GM21526 (cell line): Measurements from ENCODE around the gene GRID1.

Source experiments
- ATAC-seq: cut with Tn5 transposase; IDR thresholded peaks from one replicate; pipeline ENCODE4 v1.9.1; 2021; ENCODE audit warnings: moderate library complexity; ENCODE audit not compliant: unreplicated experiment, low FRiP score

The GRID1 gene

DNA sequence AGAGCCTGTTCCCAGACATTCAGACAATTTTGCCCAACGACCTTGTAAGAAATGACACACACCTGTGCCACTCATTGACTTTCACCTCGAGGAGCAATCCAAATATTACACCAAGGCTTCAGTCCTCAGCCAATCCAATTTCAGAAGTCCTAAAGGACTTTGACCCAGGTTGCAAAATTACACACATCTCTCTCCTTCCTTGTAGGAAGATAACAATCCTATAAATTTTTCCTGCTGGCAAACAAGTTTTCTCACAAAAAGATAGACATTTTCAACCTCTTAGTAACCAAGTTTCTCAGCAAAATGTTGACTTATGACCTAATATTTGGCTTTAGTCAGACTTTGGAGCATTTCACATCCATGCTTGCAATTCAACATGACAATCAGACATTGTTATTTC, 745.0 kb downstream of the GRID1 start:
- ATAC-seq: no peak

GRCh38 chr10:85620807-85621206, 745.8 kb downstream of the GRID1 start:
- ATAC-seq: no peak

- ATAC-seq: no peak
Observed at GRCh38 chr10:85619832-85620231, 746.8 kb downstream of the GRID1 start.

DNA sequence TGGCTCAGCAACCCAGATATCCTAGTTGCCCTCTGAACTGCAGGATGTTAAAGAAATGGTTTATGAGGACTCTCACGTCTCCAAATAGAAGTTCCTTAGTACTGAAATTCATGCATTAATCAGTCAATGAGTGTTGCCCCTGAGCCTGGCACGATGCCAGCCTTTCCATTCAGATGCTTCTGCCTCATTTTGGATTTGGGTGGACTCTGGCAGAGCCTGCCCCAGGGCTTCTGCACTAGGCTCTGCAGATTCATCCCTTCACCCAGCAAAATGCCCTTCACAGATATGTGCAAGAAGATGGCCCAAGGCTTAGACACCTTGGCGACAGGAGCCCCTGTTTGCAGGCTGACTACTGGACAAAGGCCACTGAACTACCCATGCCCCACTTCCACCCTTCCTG, 747.8 kb downstream of the GRID1 start:
- no peak for ATAC-seq

- ATAC-seq: no peak
Observed at GRCh38 chr10:85617751-85618546, 748.6 kb downstream of the GRID1 start.

- no peak for ATAC-seq
Observed at GRCh38 chr10:85615556-85615955, 751.0 kb downstream of the GRID1 start.

- ATAC-seq: no peak
Observed at GRCh38 chr10:85614981-85615380, 751.6 kb downstream of the GRID1 start.

DNA sequence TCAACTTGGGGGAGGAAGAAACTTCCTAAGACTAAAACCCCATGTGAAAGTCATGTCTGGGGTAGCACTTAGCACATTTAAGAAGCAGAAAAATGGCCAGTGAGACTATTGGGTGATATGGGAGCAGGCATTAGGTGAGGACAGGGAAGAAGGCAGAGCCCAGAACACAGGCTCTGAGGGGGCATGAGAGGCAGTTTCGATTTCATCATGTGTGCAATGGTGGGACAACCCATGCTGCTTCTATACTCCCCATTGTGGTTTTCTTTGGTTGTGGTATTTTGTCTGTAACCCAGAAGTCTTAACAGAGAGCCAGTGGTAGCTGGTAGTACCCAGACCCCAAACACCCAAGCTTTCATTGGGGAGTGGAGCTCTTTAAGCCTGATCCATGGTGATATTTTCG, 752.0 kb downstream of the GRID1 start:
- ATAC-seq: no peak

- no peak for ATAC-seq
Observed at GRCh38 chr10:85613391-85613790, 753.2 kb downstream of the GRID1 start.

- ATAC-seq: peak; percentile 59
Observed at GRCh38 chr10:85612833-85613232, 753.8 kb downstream of the GRID1 start.

DNA sequence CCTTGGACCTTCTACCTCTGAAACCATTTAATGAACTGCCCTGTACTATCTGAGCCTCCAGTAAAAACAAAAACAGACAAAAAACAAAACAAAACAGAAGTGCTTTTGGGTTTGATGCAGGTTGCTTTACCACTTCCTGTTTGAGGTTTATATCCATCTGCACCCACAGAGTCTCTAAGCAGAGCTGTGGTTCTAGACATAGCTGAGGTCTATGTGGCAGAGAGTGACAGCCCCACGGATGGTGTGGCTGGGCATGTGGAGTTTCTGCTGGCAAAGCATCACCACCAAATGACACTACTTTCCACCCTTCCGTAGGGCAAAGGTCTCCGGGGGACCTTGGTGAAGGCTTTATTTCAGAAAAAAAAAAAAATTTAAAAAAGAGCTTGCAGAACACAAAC, 754.2 kb downstream of the GRID1 start:
- ATAC-seq: peak; percentile 98

DNA sequence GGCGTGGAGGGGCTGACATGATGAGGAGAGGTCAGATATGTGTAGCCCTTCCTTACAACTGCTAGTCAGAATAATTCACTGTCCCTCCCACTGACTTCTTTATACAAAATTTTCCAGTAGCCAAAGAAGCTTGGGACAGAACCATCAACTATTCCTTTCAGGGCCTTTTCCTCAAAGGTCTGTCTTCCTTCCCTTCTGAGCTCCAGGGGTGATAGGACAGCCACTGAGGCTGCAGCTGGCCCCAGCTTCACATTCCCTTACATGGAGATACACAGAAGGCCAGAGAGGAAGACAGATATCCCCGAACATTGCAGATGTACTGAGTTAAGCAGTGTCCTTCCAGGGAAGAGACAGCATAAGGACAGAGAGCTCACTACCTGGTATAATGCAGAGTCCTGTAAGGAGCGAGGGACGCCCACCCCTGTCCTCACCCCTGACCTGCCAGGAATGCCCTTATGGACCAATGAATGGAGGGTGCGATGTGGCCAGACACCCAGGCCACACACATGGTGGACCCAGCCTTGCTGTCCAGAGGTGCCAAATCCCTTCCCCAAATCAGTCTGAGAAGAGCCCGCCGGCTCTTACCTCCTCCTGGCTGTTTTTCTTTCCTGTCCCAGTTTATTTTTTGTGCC, 754.7 kb downstream of the GRID1 start:
- ATAC-seq: no peak

DNA sequence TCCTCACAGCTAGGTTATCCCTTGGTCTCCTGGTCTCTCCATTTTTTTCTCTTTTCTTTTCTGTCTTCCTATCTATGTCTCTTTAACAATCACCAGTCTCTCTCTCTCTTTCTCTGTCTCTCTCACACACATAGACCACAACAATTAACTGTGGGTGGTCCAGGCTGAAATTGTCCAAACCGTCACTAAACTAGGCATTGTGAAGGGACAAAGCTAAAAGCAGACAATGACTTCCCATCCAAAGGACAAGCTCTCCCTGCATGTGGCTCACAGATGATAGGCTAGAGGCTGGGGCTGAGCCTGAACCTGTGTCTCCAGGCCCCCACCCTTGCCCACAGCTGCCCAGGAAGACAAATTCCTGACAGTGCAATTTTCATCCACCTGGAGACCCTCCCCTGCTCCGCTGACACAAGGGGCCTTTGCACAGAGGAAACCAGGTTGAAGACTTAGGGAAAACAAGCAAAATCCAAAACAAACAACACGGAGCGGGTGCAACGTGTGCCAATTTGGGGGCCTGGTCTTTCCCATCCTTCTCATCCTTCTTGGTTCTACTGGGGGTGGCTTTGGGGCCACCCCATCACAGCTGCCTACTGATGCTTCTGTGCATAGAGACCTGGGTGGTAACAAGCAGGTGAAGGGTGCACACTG, 755.4 kb downstream of the GRID1 start:
- ATAC-seq: no peak

GRCh38 chr10:85610381-85611092, 756.1 kb downstream of the GRID1 start:
- ATAC-seq: no peak

- no peak for ATAC-seq
Observed at GRCh38 chr10:85609509-85609908, 757.1 kb downstream of the GRID1 start.

- no peak for ATAC-seq
Observed at GRCh38 chr10:85608706-85609105, 757.9 kb downstream of the GRID1 start.

GRCh38 chr10:85607043-85607695, 759.4 kb downstream of the GRID1 start:
- ATAC-seq: no peak

DNA sequence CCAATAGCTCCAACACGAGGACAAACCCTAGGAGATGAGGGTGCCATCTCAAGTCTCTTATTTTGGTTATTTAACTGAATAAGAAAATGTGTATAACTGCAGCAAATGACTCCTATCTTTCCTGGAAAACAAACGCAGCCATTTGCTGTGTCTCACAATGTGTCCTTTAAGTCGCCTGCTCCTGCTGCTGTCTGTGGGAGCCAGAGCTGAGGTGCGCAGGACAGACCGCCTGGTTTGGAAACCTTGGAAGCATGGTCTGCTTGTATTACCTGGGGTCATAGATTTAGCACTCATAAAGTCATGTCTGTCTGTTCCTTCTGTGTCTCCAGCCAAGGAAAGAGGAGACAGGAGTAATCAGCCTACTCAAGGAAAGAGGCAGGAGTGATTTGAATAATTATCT, 760.2 kb downstream of the GRID1 start:
- ATAC-seq: no peak

GRCh38 chr10:85604884-85605283, 761.7 kb downstream of the GRID1 start:
- ATAC-seq: no peak

GRCh38 chr10:85604136-85604725, 762.4 kb downstream of the GRID1 start:
- ATAC-seq: no peak
